LoVo (cell line): ENCODE data around the gene PPP2R5C.

Source experiments
- DNase-seq: peaks from one replicate; pipeline ENCODE4 v3.0.0-alpha.2; 2016; ENCODE audit warnings: low spot score

The PPP2R5C gene

GRCh38 chr14:101917413-101918017 lies 156.0 kb downstream of the PPP2R5C start:
- DNase-seq = no peak

DNA sequence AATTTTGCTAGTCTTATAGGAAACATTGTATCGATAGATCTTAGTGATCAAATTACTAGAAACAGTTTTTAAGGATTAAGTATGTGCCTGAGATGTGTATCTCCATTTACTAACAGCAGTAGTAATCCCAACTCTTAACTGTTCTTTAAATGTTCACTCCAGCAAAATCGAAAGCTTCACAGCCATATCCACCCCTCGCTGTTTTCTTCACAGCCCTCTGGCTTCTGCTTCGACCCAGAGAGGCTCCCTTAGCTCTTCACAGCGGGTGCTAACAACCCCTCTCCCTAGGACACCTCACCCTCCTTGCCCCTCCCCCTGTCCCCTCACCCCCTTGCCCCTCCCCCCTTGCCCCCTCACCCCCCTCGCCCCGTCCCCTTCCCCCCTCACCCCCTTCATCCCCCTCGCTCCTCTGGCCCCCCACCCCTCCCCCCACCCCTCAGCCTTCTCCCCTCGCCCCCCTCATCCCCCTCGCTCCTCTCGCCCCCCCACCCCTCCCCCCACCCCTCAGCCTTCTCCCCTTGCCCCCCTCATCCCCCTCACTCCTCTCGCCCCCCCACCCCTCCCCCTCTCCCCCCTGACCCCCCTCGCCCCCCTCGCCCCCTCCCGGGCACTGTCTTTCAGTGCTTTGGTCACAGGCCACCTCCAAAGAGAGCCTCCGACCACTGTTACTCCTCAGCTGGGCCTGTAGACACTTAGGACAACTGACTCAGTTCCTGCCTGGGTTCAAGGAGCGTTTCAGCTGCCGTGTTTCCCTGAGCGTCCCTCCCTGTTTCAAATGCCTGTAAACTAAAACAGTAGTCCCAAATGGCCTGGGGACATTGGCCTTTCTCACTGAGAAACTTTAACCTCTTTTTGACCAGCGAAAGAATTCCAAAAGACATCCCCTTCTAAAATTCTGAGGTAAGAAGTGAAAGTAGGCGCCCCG lies 156.8 kb downstream of the PPP2R5C start:
- DNase-seq = no peak

DNA sequence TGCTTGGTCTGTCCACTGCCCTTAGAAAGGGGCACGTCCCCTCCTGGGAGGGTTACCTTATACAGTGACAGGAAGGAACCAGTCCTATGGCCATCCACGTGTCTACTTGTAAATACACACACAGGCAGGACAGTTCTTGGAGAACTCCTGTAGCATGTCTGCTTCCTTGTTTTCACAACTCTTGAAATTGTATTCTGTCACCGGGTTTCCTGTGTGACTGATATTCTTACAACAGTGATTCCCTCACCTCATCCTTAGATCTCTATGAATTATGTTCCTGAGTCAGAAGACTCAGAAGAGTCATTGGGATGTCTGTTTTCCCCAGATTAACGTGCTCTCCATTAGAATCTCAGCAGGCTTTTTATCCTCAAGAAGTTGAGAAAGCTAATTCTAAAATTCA lies 158.8 kb downstream of the PPP2R5C start:
- no peak for DNase-seq

GRCh38 chr14:101922866-101923265 lies 161.4 kb downstream of the PPP2R5C start:
- no peak for DNase-seq

GRCh38 chr14:101925152-101925551 lies 163.6 kb downstream of the PPP2R5C start:
- no peak for DNase-seq

DNA sequence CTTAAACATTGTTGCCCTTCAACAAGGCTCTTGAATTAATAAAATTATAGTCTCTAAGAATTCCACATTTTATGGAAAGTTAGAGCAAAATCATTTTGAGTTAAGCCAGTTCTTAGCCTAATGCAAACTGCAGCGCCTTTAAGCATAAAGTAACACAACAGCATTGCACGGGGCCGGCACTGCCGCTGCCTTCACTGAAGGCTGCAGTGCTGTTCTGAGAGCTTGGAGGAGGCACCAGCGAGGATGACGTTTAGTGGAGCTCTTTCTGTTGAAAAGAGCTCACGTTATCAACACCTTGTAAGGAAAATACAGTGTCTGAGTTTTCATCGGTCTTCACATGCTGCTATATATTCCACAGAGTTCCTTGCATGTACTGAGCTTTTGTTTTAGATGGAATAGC lies 164.6 kb downstream of the PPP2R5C start:
- no peak for DNase-seq

DNA sequence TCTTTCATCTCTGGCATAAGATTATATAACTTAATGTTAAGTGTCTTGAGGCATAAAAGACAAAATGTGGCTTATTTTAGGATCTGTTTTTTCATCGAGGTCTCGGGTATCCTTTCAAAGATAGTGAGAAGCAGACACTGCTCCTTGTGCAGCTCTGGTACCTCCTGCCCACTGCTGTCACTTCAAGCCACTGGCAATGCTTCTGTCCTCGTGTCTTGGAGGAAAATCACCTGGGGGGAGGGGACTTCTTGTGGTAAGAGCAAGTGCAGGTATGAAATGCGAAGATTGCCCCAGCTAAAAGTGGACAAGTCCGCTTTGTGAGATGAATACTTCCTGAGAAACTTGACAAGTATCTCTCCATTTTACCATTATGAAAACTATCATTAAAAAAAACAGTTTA lies 165.1 kb downstream of the PPP2R5C start:
- no peak for DNase-seq

GRCh38 chr14:101927859-101928258 lies 166.3 kb downstream of the PPP2R5C start:
- DNase-seq = no peak

DNA sequence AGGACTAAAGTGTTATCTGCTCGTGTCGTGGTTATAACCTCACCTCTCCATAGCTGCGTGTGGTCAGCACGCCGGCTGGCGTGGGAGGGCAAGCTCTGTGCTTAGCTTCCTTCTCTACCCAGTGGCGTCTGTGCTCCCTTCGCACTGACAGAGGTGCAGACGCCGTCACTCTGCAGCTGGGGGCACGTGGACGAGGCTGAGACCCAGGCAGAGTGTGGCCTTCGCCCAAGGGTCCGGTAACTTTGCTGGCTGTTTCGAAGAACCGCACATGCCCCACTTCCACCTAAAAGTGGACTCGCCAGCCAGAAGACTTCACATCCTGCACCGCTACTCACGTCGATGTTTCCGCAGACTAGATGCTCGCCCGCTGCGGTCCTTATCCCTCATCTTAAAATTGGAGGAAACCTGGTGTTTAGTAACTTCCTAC lies 166.9 kb downstream of the PPP2R5C start:
- DNase-seq = no peak

GRCh38 chr14:101929096-101929495 lies 167.6 kb downstream of the PPP2R5C start:
- DNase-seq = no peak

GRCh38 chr14:101929946-101930345 lies 168.4 kb downstream of the PPP2R5C start:
- no peak for DNase-seq

DNA sequence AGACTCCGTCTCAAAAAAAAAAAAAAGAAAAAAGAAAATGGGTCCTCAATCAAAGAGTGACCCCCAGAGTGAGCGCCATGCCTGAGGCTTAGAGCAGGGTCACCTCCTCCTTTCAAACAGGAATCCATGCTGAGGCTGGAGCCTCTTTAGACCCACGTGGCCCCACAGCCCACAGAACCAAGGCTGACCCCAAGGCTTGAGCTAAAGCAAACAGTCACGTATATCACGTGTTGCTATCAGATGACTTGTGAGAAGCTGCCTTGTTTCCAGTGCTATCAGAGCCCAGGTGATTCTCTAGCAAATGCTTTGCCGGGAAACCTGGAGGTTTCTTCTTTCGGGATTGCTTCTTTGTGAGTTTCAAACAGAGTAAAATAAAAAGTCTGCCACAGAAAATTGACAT lies 171.2 kb downstream of the PPP2R5C start:
- no peak for DNase-seq

DNA sequence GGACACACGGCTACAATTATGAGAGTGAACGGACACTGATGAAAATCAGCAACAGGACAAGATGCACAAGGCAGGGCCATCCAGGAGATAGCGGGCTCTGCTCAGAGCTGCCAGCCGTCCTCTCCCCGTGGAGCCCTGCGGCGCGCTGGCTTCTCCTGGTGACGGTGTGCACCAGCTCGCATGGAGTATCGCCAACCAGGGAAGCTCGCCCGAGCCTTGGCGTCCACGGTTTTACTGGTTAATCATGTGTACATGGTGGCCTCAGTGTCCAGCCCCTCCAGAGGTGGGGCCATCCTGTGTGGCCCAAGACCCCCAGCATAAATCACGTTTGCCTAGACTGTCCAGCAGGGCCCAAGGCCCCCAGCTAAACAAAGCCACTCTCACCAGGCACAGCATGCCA lies 171.7 kb downstream of the PPP2R5C start:
- DNase-seq = no peak

DNA sequence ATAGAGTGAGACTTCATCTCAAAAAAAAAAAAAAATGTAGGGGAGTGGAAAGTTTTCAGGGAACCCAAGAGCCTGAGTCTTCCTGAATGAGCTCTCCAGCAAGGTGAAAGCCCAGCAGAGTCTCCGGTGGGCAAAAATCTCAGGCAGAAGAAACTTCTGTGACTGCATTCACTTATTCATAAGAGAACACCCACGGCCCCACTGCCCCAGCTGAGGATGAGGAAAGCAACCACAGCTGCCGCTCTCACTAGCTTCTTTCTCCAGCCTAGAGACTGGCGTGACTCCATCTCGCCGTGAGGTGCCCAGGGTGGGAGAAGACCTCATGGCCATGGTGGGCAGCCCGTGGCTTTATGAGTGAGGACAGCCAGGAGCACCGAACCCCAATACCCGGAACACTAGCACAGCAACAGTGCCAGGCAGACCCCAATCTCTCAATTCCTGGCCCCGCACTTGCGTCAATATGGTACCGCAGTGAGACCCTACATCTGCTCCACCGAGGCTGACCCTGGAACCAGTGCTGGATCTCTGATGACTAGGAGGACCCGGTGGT lies 173.2 kb downstream of the PPP2R5C start:
- no peak for DNase-seq

GRCh38 chr14:101937926-101938767 lies 176.6 kb downstream of the PPP2R5C start:
- DNase-seq = no peak

- no peak for DNase-seq
Measured at GRCh38 chr14:101939646-101940170, 178.2 kb downstream of the PPP2R5C start.

GRCh38 chr14:101944451-101944850 lies 182.9 kb downstream of the PPP2R5C start:
- no peak for DNase-seq

DNA sequence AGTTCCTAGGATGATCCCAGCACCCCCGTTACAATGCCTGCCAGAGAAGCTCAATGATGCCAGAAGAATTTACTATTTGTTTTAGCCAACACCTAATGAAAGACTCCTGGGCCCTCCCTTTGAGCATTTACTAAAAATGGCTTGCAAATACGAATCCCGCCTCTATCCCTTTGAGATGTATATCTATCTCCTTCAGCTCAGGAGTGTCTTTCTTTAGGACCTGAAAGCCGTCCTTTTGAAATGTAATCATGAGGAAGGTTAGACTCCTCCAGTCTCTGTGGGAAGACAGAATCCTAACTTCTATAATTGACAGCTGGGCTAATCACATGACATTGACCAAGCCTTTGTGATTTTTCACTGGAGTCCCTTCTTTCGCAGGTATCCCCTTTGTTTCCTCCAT lies 183.7 kb downstream of the PPP2R5C start:
- DNase-seq = no peak

- DNase-seq = no peak
Measured at GRCh38 chr14:101947577-101947903, 186.0 kb downstream of the PPP2R5C start.

GRCh38 chr14:101947904-101948665 lies 186.6 kb downstream of the PPP2R5C start:
- peak; percentile 100 for DNase-seq

DNA sequence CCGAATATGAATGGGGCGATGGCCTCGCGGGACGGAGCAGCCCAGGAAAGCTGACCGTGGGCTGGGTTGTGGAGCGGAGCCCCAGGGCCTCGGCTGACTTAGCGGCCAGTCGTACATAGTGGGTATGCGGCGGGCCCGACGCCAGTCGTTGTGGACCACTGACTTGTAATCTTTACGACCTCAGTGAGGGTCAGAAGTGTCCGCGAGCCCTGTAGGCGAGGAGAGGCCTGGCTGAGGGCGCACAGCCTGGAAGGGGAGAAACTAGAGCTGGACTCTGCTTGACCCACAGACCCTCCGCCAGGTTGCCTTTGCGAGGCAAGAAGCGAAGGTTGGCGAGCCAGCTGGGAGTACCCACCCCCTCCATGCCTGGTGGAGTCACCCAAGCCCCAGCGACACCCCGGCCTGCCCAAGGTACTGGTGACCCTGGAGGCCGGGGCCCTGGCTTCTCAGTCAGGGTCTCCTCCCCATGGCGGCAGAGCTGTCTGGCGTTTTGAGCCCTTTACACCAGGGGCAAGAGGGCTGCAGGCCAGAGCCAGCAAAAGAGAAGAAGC lies 187.2 kb downstream of the PPP2R5C start:
- no peak for DNase-seq
